ENCODE data around the gene ZSCAN5B.
"Not testable (repeated sequence)": the region's sequence is repeated elsewhere in the genome, so short reads cannot be mapped to it uniquely, and the experiment has no call there.

ZSCAN5B gene, protein sequence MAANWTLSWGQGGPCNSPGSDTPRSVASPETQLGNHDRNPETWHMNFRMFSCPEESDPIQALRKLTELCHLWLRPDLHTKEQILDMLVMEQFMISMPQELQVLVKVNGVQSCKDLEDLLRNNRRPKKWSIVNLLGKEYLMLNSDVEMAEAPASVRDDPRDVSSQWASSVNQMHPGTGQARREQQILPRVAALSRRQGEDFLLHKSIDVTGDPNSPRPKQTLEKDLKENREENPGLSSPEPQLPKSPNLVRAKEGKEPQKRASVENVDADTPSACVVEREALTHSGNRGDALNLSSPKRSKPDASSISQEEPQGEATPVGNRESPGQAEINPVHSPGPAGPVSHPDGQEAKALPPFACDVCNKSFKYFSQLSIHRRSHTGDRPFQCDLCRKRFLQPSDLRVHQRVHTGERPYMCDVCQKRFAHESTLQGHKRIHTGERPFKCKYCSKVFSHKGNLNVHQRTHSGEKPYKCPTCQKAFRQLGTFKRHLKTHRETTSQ

DNA sequence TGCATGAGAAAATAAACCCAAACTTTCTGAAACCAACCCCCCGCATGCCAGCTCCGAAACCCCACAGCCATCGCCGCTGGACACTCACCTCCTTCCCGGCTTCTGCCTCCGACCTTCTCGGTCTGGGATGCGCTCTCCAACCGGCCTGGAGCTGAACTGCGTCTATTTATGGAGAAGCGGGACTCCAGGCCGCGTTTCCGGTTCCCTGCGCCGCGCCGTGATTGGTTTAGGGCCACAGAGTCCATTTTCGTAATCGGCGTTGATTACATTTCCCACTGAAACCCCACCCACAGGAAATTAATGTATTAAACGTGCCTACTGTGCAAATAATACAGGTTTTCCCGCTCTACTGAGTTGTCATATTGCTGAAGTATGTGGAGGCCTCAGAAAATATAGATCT is at the start of gene ZSCAN5B:
ZSCAN5B (minus strand) TSS at position 138 of the 400 bp plus-strand sequence. CDS start 4,731 bp downstream, outside the sequence.
- DNase-seq = not testable (repeated sequence)

DNA sequence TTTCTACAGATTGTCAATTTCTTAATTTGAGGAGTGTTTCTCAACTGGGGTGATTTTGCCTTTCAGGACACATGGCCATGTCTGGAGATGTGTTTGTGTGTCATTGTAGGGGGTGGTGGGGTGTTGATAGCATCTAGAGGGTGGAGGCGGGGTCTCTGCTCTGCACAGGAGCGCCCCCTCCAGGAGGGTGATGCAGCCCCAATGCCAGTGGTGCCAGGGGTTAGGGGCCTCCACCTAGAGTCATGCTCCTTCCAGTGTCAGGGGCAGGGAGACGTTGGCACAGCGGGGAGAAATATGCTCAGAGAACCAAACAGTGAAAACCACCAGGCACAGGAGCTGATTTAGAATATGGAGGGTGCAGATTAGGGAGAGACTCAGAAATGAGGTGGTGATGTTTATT is 48.2 kb upstream of the ZSCAN5B start:
- not testable (repeated sequence) for DNase-seq

GRCh38 chr19:56245121-56245740 is 47.6 kb upstream of the ZSCAN5B start:
- no peak for DNase-seq

DNA sequence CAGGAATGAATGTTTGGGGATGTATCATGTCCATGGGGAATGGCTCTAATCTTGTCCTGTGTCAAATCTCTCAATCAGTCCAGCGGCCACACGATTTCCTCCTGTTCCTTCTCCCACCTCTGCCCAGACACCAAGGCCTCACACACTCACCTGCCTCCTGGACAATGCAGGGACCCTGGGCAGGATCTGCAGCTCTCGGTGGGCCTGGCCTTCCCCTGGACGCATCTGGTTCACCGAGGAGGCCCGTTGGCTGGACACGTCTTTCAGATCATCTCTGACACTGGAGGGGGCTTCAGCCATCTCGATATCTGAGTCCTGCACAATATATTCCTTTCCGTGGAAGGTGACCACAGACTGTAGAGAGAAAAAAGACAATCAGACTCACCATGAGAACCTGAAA is 25.9 kb upstream of the ZSCAN5B start:
- DNase-seq = no peak

DNA sequence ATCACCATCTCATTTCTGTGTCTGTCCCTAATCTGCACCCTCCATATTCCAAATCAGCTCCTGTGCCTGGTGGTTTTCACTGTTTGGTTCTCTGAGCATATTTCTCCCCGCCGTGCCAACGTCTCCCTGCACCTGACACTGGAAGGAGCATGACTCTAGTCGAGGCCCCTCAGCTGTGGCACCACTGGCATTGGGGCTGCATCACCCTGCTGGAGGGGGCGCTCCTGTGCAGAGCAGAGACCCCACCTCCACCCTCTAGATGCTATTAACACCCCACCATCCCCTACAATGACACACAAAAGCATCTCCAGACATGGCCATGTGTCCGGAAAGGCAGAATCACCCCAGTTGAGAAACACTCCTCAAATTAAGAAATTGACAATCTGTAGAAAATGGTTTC is 25.3 kb upstream of the ZSCAN5B start:
- no peak for DNase-seq

DNA sequence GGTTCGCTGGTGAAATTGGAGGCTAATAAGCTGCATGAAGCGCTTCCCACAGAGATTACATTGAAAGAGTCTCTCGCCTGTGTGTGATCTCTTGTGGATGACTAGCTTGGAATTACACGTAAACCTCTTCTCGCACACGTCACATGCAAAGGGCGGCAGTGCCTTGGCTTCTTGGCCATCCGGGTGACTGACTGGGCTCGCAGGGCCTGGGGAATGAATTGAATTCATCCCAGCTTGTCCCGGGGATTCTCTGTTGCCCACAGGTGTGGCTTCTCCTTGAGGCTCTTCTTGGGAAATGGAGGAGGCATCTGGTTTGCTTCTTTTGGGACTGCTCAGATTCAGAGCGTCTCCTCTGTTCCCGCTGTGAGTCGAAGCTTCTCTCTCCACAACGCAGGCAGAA is 24.3 kb upstream of the ZSCAN5B start:
- no peak for DNase-seq

- DNase-seq = not testable (repeated sequence)
Measured at GRCh38 chr19:56221442-56221841, 23.9 kb upstream of the ZSCAN5B start.

DNA sequence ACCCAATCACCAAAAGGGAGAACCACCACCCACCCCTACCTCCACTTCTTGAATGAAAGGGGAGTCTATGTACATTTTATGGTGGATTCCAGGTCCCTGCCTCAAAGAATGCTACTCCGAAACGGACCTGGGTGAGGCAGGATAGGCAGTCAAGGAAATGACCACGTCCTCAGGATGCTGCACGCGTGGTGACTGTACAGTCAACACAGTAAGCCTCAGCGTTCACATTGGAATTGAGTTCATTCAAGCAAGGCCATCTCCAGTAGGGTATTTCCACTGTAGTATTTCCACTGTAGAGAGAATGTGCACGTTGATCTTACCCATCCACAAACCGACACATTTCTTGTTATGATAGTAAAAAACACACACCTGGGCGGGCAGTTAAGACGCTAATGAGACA is 21.4 kb upstream of the ZSCAN5B start:
- no peak for DNase-seq

DNA sequence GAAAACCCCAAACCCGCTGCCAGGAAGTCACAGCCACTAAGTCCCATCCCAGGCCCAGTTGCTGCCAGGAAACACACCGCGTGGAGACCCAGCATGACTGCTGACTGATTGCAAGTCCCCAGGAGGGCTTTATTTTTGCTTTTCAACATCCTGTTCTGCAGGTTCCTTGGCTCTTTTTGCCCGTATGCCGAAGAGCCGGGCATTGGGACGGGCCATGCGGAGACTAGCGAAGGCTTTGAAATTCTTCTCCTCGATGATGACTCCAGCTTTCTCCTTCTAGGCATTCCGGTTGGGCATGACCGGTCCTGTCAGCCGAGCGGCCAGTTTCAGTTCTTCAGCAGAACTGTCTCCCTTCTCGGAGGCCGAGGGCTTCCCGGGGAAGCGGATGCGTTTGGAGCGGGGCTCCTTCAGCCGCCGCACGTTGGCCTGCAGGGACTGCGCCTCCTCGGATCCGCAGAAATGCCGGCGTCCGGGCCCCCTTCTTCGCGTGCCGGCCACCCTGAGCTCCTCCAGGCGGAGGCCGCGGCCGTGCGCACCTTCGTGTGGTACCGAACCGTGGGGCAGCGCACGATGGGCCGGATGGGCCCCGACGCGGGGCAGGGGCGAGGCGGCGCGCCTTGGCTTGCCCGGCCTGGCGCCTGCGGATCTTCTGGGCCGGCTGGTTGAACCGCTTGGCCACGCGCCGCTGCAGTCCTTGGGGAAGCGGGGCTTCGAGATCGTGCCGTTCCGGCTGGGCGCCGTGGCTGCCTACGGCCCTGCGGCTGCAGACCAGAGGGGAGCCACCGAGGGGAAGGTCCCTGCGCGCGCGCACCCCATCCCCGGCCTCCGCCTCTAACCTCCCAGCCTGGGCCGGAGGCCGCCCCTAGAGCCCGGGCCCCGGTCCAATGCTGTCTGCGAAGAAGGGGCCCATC is 19.7 kb upstream of the ZSCAN5B start:
- no peak for DNase-seq

- no peak for DNase-seq
Measured at GRCh38 chr19:56211718-56212117, 14.1 kb upstream of the ZSCAN5B start.

DNA sequence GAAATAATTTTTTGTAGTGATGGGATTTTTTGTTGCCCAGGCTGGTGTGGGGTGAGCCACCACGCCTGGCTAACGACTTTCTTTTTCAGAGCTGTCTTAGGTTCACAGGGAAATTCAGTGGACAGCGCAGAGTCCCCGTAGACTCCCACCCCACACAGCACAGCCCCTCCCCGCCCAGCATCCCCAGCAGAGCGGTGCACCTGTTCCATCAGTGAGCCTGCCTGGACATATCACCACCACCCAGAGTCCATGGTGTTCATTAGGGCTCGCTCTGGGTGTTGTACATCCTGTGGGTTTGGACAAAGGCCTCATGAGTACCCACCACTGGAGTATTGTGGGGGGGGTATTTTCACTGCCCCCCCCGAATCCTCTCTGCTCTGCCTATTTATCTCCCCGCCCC is 12.5 kb upstream of the ZSCAN5B start:
- DNase-seq = not testable (repeated sequence)

GRCh38 chr19:56209091-56209490 is 11.5 kb upstream of the ZSCAN5B start:
- no peak for DNase-seq

- not testable (repeated sequence) for DNase-seq
Measured at GRCh38 chr19:56207581-56207980, 10.0 kb upstream of the ZSCAN5B start.

DNA sequence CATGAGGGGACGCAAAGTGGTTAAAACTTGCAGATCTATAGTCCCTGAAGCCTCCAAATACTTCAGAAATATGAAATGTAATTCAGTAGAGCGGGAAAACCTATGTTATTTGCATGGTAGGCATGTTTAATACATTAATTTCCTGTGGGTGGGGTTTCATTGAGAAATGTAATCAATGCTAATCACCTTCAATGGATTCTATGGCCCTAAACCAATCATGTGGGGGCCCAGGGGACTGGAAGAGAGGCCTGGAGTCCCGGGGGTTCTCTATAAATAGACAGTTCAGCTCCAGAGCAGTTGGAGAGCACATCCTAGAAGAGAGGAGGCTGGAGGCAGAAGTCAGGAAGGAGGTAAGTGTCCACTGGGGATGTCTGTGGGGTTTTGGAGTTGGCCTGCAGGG is 4.4 kb upstream of the ZSCAN5B start, which contains the start of gene ZSCAN5C:
ZSCAN5C (plus strand) TSS at position 301 of the 400 bp plus-strand sequence. CDS start 3,641 bp downstream, outside the sequence.
- DNase-seq = no peak

- DNase-seq = no peak
Measured at GRCh38 chr19:56199687-56200086, 2.1 kb upstream of the ZSCAN5B start.

- DNase-seq = no peak
Measured at GRCh38 chr19:56193981-56194640, 3.5 kb downstream of the ZSCAN5B start.

- no peak for DNase-seq
Measured at GRCh38 chr19:56191711-56192110, 5.9 kb downstream of the ZSCAN5B start.

GRCh38 chr19:56191115-56191514 is 6.5 kb downstream of the ZSCAN5B start:
- DNase-seq = no peak

GRCh38 chr19:56189785-56190184 is 7.8 kb downstream of the ZSCAN5B start:
- DNase-seq = no peak

- no peak for DNase-seq
Measured at GRCh38 chr19:56177564-56178243, 19.9 kb downstream of the ZSCAN5B start.

- DNase-seq = no peak
Measured at GRCh38 chr19:56176881-56177280, 20.7 kb downstream of the ZSCAN5B start.

DNA sequence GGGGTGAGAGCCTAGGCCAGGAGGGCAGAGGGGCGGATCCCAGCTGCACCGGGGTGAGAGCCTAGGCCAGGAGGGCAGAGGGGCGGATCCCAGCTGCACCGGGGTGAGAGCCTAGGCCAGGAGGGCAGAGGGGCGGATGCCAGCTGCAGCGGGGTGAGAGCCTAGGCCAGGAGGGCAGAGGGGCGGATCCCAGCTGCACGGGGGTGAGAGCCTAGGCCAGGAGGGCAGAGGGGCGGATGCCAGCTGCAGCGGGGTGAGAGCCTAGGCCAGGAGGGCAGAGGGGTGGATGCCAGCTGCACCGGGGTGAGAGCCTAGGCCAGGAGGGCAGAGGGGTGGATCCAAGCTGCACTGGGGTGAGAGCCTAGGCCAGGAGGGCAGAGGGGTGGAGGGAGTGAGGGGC is 21.3 kb downstream of the ZSCAN5B start:
- not testable (repeated sequence) for DNase-seq

All from NCI-H187 (cell line).